K562 (cell line): ENCODE results near the gene PCP2. TPM values are rescaled to one million over a fixed set of nuclear protein-coding genes. Genes with fewer than 3 reads are reported as not detected.
A peak's percentile ranks its signal among the peaks of the same experiment; 100 is the strongest.

ENCODE experiments used
- BDP1 ChIP-seq: IDR thresholded peaks from 3 replicates; pipeline ENCODE4 v1.6.1; 2011; ENCODE audit not compliant: insufficient read length, insufficient read depth
- CBFA2T3 ChIP-seq: fragments of 450-650 bp; IDR thresholded peaks from 2 replicates; pipeline ENCODE4 v1.6.1; 2017
- POLR2G ChIP-seq: fragments of 200-400 bp; formaldehyde crosslinking; IDR thresholded peaks from 2 replicates; pipeline ENCODE4 v1.6.1; 2017; ENCODE audit warnings: low read depth, mild to moderate bottlenecking, antibody characterized with exemption, low read length, moderate library complexity
- TCF7L2 ChIP-seq: fragments of 150-350 bp; IDR thresholded peaks from 2 replicates; pipeline ENCODE4 v1.6.1; 2016; ENCODE audit warnings: low read depth, mild to moderate bottlenecking, low read length, moderate library complexity
- ZNF347 ChIP-seq: fragments of 450-650 bp; formaldehyde crosslinking; IDR thresholded peaks from 2 replicates; pipeline ENCODE4 v1.4.0; 2020; ENCODE audit warnings: low read depth, mild to moderate bottlenecking, moderate library complexity
- polyA plus RNA-seq, 8 experiments: library from polyadenylated mRNA; depleted of rRNA in 4 of 8; stranded (reverse) in 5 of 8; unstranded in 3 of 8; fragments of >200 nt; fragmentation: Nextera tagmentation in 2 of 8; fragmentation: Illumina TruSeq in 1 of 8; extraction: Ambion mirVana in 2 of 8; extraction: Trizol in 1 of 8; gene quantifications; 2 replicates each; pipeline versions ENCODE4 v1.2.1 to v1.2.3, GENCODE V29; 2011 to 2014; ENCODE audit warnings: inconsistent platforms in 1 of 8, missing spikeins in 1 of 8
- total RNA-seq, 7 experiments: library from RNA; depleted of rRNA in 6 of 7; stranded (reverse); fragments of >200 nt in 6 of 7; fragmentation: Illumina TruSeq in 2 of 7; extraction: Trizol in 2 of 7; gene quantifications; 2 replicates each; pipeline versions ENCODE4 v1.2.1 to v1.2.3, GENCODE V29; 2011 to 2021; ENCODE audit warnings: low replicate concordance in 1 of 7
- TF ChIP-seq, protein P1 (sequence below): sonication (generic); formaldehyde crosslinking; IDR thresholded peaks from 2 replicates; pipeline ENCODE4 v1.8.0; 2022; ENCODE audit warnings: missing genetic modification reagents, mild to moderate bottlenecking, moderate library complexity, borderline replicate concordance
- TF ChIP-seq, protein P2 (sequence below): conservative IDR thresholded peaks from 2 replicates; pipeline ENCODE4 v1.6.1; 2011; ENCODE audit warnings: low read depth, mild to moderate bottlenecking, low read length; ENCODE audit not compliant: control insufficient read depth
- TF ChIP-seq, protein P3 (sequence below), 2 experiments: fragments of 450-650 bp; formaldehyde crosslinking in 1 of 2; IDR thresholded peaks; 2 replicates each; pipeline versions ENCODE4 v1.4.0 to v1.6.1; 2014 to 2020; ENCODE audit warnings: mild to moderate bottlenecking in 2 of 2, borderline replicate concordance in 1 of 2, low read depth in 1 of 2
- TF ChIP-seq, protein P4 (sequence below): sonication (generic); formaldehyde crosslinking; IDR thresholded peaks from 2 replicates; pipeline ENCODE4 v1.8.0; 2023; ENCODE audit warnings: missing genetic modification reagents, mild to moderate bottlenecking, borderline replicate concordance

The PCP2 gene
- total and polyA plus RNA-seq, 9 of the 15 experiments (the other 6 are each of a cell fraction or from before 2014, with no cell fraction given): 0.17 to 1.3 (median 0.49) TPM; not detected in 3

DNA sequence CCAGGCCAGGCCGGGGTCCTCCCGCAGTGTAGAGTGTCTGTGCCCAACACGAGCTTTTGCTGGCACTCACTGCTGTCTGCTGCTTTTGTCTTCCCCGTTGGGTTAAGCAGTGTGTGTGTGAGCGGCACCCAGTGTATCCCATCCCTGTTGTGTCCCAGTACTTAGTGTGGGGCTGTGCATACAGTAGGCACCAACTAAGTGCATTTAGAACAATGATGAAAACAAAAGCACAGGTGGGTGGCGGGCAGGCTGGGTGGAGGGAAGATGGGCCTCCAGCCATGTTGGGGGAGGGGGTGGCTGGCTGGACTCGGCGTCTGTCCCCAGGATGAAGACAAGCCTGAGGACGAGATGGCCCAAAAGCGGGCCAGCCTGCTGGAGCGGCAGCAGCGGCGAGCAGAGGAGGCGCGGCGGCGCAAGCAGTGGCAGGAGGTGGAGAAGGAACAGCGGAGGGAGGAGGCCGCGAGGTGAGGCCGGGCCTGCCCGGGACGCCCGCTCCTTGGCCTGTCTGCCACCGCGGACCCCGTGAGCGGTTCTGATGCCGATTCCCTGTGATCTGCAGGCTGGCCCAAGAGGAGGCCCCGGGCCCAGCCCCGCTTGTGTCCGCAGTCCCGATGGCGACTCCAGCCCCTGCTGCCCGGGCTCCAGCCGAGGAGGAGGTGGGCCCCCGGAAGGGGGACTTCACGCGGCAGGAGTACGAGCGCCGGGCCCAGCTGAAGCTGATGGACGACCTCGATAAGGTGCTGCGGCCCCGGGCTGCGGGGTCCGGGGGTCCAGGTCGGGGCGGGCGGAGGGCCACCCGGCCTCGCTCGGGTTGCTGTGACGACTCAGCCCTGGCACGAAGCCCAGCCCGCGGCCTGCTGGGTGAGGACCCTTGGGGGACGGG is 18.4 kb downstream of the PCP2 start (continued):
- TF ChIP-seq, protein P1, sequence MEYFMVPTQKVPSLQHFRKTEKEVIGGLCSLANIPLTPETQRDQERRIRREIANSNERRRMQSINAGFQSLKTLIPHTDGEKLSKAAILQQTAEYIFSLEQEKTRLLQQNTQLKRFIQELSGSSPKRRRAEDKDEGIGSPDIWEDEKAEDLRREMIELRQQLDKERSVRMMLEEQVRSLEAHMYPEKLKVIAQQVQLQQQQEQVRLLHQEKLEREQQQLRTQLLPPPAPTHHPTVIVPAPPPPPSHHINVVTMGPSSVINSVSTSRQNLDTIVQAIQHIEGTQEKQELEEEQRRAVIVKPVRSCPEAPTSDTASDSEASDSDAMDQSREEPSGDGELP (CRISPR knock-in tag): peak; percentile 44; the same call in 1 of the 2 replicates
- TF ChIP-seq ZNF347 (CRISPR knock-in tag): no peak
- TF ChIP-seq, protein P2, sequence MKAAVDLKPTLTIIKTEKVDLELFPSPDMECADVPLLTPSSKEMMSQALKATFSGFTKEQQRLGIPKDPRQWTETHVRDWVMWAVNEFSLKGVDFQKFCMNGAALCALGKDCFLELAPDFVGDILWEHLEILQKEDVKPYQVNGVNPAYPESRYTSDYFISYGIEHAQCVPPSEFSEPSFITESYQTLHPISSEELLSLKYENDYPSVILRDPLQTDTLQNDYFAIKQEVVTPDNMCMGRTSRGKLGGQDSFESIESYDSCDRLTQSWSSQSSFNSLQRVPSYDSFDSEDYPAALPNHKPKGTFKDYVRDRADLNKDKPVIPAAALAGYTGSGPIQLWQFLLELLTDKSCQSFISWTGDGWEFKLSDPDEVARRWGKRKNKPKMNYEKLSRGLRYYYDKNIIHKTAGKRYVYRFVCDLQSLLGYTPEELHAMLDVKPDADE: no peak
- TF ChIP-seq, protein P3, sequence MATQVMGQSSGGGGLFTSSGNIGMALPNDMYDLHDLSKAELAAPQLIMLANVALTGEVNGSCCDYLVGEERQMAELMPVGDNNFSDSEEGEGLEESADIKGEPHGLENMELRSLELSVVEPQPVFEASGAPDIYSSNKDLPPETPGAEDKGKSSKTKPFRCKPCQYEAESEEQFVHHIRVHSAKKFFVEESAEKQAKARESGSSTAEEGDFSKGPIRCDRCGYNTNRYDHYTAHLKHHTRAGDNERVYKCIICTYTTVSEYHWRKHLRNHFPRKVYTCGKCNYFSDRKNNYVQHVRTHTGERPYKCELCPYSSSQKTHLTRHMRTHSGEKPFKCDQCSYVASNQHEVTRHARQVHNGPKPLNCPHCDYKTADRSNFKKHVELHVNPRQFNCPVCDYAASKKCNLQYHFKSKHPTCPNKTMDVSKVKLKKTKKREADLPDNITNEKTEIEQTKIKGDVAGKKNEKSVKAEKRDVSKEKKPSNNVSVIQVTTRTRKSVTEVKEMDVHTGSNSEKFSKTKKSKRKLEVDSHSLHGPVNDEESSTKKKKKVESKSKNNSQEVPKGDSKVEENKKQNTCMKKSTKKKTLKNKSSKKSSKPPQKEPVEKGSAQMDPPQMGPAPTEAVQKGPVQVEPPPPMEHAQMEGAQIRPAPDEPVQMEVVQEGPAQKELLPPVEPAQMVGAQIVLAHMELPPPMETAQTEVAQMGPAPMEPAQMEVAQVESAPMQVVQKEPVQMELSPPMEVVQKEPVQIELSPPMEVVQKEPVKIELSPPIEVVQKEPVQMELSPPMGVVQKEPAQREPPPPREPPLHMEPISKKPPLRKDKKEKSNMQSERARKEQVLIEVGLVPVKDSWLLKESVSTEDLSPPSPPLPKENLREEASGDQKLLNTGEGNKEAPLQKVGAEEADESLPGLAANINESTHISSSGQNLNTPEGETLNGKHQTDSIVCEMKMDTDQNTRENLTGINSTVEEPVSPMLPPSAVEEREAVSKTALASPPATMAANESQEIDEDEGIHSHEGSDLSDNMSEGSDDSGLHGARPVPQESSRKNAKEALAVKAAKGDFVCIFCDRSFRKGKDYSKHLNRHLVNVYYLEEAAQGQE (IDR thresholded peaks at IDR 0.05; ENCODE audit: borderline replicate concordance): no peak
- TF ChIP-seq, protein P3 (CRISPR knock-in tag; IDR thresholded peaks at IDR 0.05; ENCODE audit: low read depth): no peak
- TF ChIP-seq, protein P4, sequence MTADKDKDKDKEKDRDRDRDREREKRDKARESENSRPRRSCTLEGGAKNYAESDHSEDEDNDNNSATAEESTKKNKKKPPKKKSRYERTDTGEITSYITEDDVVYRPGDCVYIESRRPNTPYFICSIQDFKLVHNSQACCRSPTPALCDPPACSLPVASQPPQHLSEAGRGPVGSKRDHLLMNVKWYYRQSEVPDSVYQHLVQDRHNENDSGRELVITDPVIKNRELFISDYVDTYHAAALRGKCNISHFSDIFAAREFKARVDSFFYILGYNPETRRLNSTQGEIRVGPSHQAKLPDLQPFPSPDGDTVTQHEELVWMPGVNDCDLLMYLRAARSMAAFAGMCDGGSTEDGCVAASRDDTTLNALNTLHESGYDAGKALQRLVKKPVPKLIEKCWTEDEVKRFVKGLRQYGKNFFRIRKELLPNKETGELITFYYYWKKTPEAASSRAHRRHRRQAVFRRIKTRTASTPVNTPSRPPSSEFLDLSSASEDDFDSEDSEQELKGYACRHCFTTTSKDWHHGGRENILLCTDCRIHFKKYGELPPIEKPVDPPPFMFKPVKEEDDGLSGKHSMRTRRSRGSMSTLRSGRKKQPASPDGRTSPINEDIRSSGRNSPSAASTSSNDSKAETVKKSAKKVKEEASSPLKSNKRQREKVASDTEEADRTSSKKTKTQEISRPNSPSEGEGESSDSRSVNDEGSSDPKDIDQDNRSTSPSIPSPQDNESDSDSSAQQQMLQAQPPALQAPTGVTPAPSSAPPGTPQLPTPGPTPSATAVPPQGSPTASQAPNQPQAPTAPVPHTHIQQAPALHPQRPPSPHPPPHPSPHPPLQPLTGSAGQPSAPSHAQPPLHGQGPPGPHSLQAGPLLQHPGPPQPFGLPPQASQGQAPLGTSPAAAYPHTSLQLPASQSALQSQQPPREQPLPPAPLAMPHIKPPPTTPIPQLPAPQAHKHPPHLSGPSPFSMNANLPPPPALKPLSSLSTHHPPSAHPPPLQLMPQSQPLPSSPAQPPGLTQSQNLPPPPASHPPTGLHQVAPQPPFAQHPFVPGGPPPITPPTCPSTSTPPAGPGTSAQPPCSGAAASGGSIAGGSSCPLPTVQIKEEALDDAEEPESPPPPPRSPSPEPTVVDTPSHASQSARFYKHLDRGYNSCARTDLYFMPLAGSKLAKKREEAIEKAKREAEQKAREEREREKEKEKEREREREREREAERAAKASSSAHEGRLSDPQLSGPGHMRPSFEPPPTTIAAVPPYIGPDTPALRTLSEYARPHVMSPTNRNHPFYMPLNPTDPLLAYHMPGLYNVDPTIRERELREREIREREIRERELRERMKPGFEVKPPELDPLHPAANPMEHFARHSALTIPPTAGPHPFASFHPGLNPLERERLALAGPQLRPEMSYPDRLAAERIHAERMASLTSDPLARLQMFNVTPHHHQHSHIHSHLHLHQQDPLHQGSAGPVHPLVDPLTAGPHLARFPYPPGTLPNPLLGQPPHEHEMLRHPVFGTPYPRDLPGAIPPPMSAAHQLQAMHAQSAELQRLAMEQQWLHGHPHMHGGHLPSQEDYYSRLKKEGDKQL (CRISPR knock-in tag): no peak
- TF ChIP-seq CBFA2T3: no peak
- TF ChIP-seq BDP1: no peak
- 0 out of 2 replicates have a peak, but pooled peaks have one; percentile 20 for TF ChIP-seq POLR2G
- no peak for TF ChIP-seq TCF7L2
